Left hindlimb (tissue), 1 donor: ENCODE measurements around the gene CXCL11.
"Not testable (repeated sequence)": the region's sequence is repeated elsewhere in the genome, so short reads cannot be mapped to it uniquely, and the experiment has no call there.

ENCODE experiments used
- DNase-seq: peaks from one replicate; pipeline ENCODE4 v3.0.0-alpha.2; 2018

The CXCL11 gene

DNA sequence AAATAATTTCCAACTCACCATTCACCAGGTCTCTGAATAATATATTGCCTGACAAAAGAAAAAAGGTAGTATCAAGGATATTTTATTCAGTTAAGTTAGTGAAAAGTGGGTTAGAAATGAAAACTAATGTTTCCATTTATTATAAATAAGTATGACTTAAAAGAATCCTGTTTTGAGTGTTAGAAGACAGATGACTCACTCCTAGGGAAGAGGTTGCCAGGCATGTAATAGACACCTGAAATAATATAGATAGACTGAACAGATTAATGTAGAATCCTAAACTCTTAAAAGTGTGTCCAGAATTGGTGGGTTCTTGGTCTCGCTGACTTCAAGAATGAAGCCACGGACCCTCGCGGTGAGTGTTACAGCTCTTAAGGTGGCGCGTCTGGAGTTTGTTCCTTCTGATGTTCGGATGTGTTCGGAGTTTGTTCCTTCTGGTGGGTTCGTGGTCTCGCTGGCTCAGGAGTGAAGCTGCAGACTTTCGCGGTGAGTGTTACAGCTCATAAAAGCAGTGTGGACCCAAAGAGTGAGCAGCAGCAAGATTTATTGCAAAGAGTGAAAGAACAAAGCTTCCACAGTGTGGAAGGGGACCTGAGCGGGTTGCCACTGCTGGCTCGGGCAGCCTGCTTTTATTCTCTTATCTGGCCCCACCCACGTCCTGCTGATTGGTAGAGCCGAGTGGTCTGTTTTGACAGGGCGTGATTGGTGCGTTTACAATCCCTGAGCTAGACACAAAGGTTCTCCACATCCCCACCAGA is 6.5 kb upstream of the CXCL11 start:
- not testable (repeated sequence) for DNase-seq

DNA sequence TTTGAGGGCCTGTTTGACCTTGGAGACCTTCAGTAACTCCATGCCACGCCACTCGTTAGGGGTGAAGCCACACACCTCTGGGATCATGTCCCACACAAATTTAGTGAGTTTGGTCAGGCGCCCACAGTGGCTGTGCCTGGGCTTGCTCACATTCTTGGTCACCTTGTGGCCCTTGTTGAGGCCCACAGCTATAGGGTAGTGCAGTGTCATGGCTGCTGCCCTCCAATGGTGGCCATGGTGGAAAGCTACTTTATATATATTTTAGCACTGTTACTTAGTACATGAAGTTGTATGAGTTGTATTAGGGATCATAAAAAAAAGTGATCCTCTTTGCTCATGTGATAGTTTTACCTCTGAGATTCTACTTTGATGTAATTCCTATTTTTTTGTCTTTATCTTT is 985 bp upstream of the CXCL11 start:
- DNase-seq = no peak

DNA sequence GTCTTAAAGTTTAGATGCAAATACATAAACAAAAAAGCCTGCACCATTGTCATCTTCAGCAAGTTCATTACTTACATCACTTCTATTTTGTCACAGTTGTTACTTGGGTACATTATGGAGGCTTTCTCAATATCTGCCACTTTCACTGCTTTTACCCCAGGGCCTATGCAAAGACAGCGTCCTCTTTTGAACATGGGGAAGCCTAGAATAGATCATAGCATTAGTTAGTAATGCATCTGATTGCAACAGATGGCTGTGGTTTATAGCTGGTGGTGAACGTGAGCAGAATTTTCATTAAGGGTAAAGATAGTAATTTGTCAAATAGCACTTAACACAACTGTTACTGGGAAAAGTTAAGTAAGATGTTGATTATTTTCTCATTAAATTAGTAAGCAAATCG is 729 bp downstream of the CXCL11 start:
- no peak for DNase-seq

DNA sequence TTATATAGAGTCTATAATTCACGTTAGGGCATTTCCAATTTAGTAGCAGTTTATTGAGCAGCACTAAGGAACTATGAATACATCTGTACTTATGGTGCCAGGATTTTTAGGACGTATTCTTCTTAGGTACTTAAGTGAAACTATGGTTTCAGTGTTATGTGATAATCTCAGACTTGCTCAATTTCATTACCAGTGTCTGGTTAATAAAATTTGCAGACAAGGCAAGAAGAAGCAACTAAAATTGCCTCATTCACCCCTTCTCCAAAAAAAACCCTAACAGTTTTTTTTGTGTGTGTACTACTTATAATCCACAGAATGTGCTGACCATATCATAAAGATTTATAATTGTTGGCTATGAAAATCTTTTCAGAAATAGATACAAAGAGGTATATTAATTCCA is 6.6 kb downstream of the CXCL11 start:
- DNase-seq = no peak

DNA sequence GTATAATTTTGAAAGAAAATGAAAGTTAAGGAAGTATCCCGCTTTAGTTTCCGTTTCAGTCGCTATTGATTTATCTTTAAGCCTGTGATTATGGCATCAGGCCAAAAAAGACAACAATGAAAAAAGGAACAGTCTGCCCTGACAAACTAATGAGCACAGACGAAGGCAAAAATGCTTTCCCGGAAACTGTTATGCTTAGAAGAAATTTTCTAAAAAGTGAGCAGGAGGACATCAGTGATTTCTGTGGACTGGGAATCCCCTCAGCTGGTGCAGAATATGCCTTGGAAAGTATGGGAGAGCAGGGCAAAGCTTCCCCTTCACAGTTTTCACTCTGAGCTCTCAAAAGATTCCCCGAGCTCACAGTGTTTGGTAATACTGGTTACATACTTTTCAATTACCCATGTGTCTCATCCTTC is 7.5 kb downstream of the CXCL11 start:
- DNase-seq = no peak

DNA sequence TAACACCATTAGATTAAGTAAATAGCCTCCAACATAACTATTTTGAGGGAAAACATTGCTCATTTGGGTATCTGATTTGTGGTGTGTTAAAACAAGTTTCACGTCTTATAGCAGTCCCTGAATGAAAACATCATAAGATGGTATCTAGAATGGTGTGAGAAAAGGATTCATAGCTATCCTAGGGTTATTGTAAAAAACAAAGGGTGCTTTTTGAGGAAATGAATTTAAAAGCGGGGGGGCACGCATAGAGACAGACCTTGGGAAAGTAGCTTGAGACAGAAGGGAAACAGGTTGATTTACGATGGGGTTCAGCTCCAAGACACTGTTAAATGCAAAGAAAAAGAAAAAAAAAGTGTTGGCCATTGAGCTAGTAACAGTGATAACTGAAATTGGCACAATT is 11.8 kb downstream of the CXCL11 start:
- DNase-seq = no peak

DNA sequence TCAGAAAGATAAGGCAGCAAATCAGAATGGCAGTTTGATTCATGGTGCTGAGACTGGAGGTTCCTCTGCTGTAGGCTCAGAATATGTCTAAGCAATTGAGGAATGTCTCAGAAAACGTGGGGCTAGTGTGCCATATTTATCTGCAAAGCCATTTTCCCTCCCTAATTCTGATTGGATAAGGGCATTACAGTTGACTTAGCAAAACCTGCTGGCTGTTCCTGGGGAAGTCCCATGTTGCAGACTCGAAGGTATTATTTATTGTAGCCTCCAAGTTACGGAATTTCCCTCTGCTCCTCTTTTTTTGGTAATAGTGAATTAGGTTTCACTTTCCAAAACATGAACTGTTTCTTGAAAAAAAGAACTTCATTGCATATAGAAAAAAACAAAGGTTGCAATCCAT is 12.5 kb downstream of the CXCL11 start, which contains the start of gene CXCL10:
CXCL10 (minus strand) TSS at position 109 of the 400 bp plus-strand sequence; CDS start at position 43, 66 bp downstream.
- DNase-seq = no peak

DNA sequence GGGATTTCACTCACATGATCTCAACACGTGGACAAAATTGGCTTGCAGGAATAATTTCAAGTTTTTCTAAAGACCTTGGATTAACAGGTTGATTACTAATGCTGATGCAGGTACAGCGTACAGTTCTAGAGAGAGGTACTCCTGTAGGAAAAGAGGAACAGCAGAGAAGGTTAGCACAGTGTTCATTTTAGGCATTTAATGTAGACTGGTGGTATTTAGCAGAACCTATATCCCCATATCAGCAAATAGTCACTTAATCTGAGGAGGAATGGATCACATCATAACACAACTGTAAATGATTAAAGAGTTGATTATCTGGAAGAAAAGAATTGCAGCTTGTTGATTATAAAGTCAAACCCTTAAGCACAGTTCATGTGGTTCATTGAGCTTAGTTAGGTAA is 13.2 kb downstream of the CXCL11 start:
- DNase-seq = no peak

DNA sequence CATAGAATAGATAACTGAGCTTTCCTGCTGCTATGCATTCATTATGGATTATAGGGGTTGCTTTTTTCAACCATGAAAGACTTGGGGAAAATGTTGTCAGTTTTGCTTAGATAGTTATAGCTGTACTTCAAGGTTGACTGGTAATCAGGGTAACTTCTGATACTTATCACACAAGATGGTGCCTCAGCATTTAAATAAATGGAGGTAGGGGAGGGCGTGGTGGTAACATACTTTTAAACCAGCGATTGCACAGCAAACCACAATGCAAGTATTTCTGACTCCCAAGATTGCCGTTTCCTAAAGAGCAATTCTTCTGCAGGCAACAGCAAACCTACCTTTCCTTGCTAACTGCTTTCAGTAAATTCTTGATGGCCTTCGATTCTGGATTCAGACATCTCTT is 13.8 kb downstream of the CXCL11 start:
- DNase-seq = no peak

DNA sequence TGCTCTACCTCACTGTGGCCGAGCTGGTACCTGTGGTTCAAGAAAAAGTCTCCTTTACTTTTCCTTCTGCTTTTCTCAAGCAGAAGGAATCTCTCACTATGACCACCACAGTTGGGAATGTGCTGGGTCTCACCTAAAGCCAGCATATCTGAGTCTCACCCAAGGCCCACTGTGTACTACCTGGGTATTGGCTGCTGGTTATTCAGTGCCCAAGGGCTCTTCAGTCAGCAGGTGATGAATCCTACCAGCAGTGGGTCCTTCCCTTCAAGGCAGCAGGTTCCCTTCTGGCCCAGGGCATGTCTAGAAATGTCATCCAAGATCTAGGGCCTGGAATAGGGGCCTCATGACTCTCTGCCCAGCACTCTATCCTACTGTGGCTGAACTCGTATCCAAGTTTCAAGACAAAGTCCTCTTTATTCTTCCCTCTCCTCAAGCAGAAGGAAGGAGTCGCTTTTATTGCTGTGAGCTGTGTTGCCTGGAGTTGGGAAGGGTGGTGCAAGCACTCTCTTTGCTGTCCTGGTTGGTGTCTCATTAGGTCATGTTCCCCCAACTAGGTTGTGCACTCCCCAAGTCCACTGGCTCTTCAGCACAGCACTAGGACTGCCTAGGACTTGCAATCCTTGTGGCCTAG is 18.7 kb downstream of the CXCL11 start:
- DNase-seq = no peak

DNA sequence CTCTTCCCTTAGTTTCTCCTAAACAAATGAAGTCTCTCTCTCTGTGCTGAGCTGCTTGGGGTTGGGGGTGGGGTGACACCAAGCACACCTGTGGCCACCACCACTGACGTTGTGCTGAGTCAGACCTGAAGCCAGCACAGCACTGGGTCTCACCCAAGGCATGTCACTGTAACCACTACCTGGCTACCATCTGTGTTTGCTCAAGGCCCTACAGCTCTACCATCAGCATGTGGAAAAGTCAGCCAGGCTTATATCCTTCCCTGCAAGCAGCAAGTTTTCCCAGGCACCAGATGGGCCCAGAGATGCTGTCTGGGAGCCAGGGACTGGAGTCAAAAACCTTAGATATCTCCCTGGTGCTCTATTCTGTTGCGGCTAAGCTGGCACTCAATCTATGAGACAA is 19.5 kb downstream of the CXCL11 start:
- DNase-seq = no peak

DNA sequence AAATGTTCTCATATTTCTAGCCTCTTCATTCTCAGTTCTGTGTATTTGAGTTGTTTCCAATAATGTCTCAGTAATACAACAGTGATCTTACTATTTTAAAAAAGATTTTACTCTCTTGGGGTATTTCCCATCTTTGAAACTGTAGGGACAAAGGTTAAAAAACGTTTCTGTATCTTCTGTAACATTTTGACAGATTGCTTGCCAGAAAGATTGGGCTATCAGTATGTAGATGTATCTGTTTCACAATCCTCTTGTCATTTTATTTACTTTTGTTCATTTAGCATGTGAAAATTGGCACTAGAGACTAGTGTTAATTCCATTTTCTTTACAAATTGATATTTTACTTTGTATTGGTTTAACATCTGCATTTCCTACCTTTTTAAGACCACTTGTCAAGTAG is 22.3 kb downstream of the CXCL11 start:
- no peak for DNase-seq

DNA sequence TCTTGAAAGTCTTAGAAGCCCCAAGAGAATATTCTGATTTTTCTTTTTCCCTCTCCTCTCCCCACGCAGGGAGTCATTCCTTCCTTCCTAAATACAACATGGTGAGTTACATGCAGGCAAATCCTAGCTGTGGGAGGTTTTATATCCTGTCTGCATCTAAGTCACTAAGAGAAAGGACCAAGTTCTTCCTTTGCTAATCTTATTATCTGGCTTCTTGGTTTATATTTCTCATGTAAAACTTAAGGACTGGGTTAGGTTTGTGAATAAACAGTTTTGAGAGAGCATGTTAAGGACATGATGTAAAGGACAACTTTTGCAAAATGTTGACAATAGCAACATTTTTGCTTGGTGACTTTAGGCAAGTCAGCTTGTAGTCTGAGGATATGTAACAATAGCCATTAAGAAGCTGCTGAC is 23.5 kb downstream of the CXCL11 start:
- DNase-seq = no peak

DNA sequence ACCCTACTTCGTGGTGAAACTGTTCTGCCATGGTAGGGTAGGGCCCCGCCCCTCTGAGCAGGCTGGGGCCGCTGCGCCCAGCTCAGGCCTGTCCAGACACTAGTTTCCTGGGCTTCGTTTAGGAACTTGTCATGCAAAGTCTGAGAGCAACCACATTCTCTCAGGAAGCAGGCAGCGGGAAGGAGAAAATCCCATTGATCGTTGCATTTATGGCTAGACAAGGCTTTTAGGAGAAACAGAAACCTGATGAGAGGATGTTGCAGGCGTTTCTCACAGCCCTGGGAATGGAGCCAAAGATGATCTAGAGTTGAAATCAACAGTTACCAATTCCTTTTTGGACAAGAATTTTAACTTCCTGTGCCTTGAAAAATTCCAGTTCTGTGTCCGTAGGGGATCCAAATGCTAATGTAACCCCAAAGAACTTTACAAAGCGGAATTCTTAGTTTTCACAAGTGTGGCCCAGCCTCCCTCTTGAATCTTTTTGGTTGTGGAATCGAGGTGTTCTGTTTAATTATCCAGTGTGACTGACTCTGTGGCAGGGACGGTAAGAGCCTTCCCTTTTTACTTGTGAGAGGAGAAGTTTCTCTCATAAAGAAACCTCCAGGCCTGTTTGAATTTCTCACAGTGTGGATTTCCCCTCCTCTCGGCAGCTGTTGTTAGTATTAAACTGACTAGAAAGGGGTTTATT is 24.0 kb downstream of the CXCL11 start:
- no peak for DNase-seq

DNA sequence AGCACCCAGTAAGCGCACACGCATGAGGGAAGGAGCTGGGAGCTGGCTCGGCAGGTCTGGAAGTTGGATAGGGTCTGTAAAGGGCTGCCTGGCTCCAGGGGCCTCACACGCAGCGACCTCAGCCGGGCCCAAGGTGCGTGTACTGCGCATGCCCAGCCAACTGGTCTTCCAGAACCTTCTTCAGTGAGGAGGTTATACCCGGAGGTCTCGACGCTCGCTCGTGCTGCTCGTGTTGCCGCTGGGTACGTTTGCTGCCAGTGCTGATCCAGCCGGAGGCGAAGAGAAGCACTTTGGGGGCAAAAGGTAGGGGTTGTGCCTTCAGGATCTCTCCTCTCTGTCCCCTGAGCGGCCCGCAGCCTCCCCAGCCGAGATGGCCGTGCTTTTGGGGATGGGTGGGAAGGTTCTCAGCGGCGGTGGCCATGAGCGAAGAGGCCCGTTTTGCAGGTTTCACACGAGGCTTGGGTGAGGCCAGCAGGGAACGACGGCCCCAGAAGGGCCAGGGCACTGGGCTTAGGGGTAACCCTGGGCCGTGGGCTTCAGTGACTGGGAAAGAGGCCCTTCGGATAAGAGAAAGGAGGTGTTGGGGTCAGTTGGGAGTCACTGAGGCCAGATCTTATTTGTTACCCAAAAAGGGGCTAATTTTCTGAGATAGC is 24.7 kb downstream of the CXCL11 start:
- DNase-seq = no peak

DNA sequence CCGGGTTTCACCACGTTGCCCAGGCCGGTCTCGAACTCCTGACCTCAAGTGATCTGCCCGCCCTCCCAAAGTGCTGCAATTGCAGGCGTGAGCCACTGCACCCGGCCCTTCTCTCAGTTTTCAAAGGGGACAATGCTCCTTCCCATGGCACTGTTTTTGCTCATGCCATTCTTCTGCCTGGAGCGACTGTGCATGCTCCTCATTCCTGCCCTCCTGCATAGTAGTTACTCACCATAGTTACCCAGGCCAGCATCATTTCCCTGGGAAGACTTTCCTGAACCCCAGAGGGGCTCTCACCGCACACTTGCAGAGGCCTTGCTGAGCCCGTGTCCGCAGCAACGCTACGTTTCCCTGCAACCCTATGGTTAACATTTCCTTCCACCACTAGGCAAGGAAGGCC is 25.3 kb downstream of the CXCL11 start:
- no peak for DNase-seq

DNA sequence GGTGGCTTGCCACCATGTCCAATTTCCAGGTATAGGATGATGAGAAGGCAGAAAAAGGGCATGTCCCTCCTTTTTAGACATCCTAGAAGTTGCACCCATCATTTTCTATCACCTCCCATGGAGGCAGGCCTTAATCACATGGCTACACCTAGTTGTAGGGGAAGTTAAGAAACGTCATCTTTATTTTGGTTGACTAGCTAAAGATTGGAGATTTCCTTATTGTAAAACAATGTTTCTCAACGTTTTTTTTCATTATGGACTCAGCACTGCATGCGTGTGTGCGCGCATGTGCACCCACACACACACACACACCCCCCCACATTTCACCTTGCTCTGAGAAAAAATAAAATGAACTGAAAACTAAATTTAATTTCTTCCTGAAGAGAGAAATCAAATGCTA is 26.6 kb downstream of the CXCL11 start:
- no peak for DNase-seq

DNA sequence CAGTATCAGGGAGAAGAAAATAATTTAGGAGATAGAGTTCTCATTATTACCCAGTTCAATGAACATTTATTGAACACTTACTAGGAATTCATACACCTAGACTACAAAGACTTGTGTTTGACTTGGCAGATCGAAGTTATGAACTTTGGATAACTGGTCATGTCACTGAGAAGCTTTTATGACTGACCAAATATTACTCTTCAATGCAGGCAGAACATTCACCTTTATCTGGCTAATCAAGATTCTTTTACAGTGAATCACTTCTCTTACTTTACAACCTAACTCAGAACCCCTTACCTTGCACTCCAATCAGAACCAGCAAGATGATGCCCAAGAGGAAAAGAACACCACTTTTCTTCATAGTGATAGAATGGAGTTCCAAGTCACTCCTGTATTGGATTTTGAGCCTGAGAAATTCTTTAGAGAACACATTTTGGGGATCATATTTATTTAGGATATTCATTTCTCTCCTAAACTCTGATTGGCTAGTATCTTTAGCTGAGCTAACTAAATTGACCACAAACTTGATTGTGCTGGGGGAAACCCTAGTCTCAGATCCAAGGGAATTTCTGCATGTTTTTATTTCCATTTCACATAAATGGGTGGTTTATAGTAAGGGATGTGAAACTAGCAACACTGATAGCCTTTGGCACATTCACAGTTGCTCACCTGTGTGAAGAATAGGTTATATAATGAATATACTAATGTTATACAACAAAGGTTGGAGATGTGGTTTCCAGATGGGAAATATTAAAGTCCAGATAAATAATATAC is 28.6 kb downstream of the CXCL11 start, which contains the start of gene CXCL9:
CXCL9 (minus strand) TSS at position 421 of the 774 bp plus-strand sequence; CDS start at position 361, 60 bp downstream.
- DNase-seq = no peak

DNA sequence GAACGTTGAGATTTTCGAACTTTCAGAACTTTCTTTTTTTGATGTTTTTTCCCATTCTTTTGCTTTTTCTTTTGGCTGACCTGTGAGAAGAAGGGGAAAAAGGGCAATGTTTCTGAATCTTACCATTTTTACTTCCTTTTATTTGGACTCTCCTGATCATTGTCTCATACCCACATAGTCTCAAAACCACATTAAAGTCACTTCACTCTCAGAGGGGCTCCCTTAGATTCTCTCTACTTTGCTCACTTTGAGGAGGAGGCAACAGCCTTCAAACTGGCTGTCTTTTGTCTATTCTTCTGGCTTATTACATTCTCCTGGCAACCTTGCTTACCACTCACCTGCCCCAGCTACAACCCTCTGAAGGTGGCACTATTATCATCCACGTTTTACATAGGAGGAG is 32.2 kb downstream of the CXCL11 start:
- no peak for DNase-seq

DNA sequence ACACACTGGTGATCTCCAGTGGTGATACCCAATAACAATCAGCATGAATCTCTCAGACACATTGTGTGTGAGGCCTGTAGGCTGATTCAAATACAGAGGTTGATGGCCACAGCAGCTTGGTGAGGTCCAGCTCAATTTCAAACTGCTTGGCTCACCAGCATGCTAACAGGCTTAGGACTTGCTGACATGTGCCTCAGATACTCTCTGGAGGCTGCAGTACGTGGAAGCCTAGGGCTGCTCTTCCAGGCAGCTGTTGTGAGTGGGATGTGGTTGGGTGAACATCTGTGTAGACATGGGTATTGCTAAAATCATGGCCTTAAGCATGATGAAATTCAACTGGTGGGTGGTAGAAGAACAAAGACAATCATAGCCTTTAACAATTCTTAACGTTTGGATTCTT is 32.8 kb downstream of the CXCL11 start:
- no peak for DNase-seq

DNA sequence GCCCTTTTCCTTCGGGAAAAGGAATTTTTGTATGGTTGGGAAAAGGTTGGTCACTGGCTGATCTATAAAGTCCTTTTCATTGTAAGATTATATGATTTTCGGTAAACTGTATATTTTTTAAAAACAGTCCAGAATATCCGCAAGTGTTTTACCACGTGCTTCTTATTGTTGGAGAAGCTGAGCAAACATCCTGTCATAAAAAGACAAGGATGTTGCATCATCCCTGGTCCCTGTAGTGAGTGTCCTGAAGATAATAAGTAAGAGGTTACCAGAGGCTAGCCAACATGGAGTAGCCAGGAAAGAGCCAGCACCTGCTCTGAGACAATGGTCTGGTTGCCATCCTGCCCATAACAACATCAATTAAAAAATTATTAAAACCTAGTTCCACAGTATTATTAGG is 33.7 kb downstream of the CXCL11 start:
- DNase-seq = no peak

DNA sequence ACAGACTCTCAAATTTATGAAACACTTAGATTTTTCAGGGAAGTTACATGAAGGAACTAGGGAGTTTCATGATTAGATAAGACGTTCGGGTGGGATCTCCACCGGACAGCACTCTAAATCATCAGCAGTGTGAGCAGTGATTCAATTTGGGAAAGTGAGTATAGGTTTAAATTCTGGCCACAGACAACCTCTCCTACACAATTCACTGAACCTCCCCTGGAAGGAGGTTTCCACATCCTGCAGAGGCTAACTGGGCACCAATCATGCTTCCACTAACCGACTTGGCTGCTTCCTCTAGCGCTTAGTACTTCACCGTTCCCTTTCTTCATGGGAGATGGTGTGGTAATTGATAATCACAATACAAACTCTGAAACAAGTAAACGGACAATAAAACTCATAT is 34.2 kb downstream of the CXCL11 start:
- no peak for DNase-seq

DNA sequence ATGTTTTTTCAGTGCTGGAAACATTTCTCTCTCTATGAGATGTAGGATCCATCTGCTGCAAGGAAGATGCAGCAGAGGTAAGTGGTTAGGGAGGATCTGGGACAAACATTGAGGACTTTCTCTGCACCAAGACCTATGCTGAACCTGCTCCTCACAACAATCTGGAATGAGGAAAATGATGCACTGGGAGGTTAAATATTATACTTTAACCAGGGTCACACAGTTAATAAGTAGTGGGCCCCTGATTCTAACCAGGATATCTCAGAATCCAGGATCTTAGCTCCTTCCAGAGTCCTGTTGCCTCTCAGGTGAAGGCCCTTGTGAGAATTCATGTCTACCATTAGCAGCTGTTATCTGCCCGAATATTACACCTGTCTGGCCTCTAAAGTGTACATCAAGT is 35.6 kb downstream of the CXCL11 start:
- DNase-seq = no peak
